Peyer's patch (tissue), 4 donors: ENCODE measurements around the gene PLCL1.

Experiments
- CTCF ChIP-seq, 6 experiments: fragments of 450-650 bp in 4 of 6; fragments of 200-600 bp in 2 of 6; sonication (generic) in 1 of 6; IDR thresholded peaks; one replicate each; pipeline ENCODE4 v1.5.1; 2017 to 2019; ENCODE audit warnings: antibody characterized with exemption in 6 of 6, mild to moderate bottlenecking in 3 of 6, moderate library complexity in 1 of 6
- POLR2A ChIP-seq, 2 donors: fragments of 450-650 bp; IDR thresholded peaks; one replicate each; pipeline ENCODE4 v1.5.1; 2017; ENCODE audit warnings: antibody characterized with exemption in 2 of 2, mild to moderate bottlenecking in 2 of 2, moderate library complexity in 2 of 2

DNA sequence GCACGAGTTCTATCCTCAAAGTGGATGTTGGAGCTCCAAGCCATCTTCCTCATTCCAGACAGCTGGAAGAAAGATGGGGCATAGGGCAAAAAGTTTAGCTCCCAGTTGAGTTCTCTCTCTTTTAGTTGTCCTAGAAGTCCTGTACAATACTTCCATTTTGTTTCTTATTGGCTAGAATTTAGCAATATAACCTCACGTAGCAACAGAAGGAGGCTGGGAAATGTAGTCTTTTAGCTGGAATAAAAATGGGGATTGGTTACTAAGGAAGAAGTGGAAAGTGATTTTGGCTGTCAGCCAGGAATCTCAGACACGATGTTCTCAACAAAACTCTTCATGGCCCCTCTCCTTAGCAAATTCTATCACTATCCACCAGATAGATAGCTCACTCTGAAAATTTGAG, 79.9 kb downstream of the PLCL1 start:
- no peak for TF ChIP-seq CTCF (IDR thresholded peaks at IDR 0.05)
- TF ChIP-seq POLR2A (IDR thresholded peaks at IDR 0.05): no peak
